HG02840 (cell line): ENCODE results near the gene COMT.
"Not testable (repeated sequence)": the region's sequence is repeated elsewhere in the genome, so short reads cannot be mapped to it uniquely, and the experiment has no call there.

Source experiments
- ATAC-seq: cut with Tn5 transposase; IDR thresholded peaks from one replicate; pipeline ENCODE4 v1.9.1; 2021; ENCODE audit warnings: mild to moderate bottlenecking, moderate library complexity, moderate number of reproducible peaks; ENCODE audit not compliant: unreplicated experiment, low FRiP score

The COMT gene

GRCh38 chr22:19927696-19928095 lies 13.9 kb upstream of the COMT start:
- ATAC-seq = no peak

GRCh38 chr22:19928207-19928606 lies 13.4 kb upstream of the COMT start:
- ATAC-seq = no peak

GRCh38 chr22:19929586-19930550 lies 11.7 kb upstream of the COMT start:
- ATAC-seq = no peak

- ATAC-seq = no peak
Measured at GRCh38 chr22:19930551-19931486, 10.8 kb upstream of the COMT start.

- no peak for ATAC-seq
Measured at GRCh38 chr22:19931514-19931913, 10.1 kb upstream of the COMT start.

- ATAC-seq = no peak
Measured at GRCh38 chr22:19932367-19933206, 9.0 kb upstream of the COMT start.

- ATAC-seq = no peak
Measured at GRCh38 chr22:19933341-19934241, 8.0 kb upstream of the COMT start.

GRCh38 chr22:19935123-19935718 lies 6.4 kb upstream of the COMT start:
- ATAC-seq = not testable (repeated sequence)

- no peak for ATAC-seq
Measured at GRCh38 chr22:19936513-19936912, 5.1 kb upstream of the COMT start.

- no peak for ATAC-seq
Measured at GRCh38 chr22:19937616-19938473, 3.7 kb upstream of the COMT start.

GRCh38 chr22:19940536-19941364 lies 822 bp upstream of the COMT start:
- no peak for ATAC-seq

- ATAC-seq = no peak
Measured at GRCh38 chr22:19942157-19943081, 847 bp downstream of the COMT start.

GRCh38 chr22:19943082-19944026 lies 1.8 kb downstream of the COMT start:
- no peak for ATAC-seq

GRCh38 chr22:19948057-19948760 lies 6.6 kb downstream of the COMT start:
- no peak for ATAC-seq
